GM12878 (cell line): ENCODE data around the gene CCDC63.

Experiments
- ATF2 ChIP-seq: IDR thresholded peaks from 2 replicates; pipeline ENCODE4 v1.6.1; 2012; ENCODE audit warnings: low read length, inconsistent platforms
- IKZF1 ChIP-seq: fragments of 450-650 bp; conservative IDR thresholded peaks from 2 replicates; pipeline ENCODE4 v1.6.1; 2017; ENCODE audit warnings: antibody characterized with exemption, mild to moderate bottlenecking
- PML ChIP-seq: IDR thresholded peaks from 2 replicates; pipeline ENCODE4 v1.6.1; 2012; ENCODE audit warnings: low read length, inconsistent platforms
- POLR2AphosphoS5 ChIP-seq: IDR thresholded peaks from 2 replicates; pipeline ENCODE4 v1.6.1; 2011; ENCODE audit warnings: mild to moderate bottlenecking, low read length, inconsistent platforms
- RAD21 ChIP-seq: IDR thresholded peaks from 2 replicates; pipeline ENCODE4 v1.6.1; 2011; ENCODE audit warnings: mild to moderate bottlenecking, low read depth, low read length, moderate library complexity; ENCODE audit not compliant: insufficient read depth
- ZBTB40 ChIP-seq: fragments of 450-650 bp; IDR thresholded peaks from 2 replicates; pipeline ENCODE4 v1.6.1; 2016; ENCODE audit warnings: mild to moderate bottlenecking, moderate library complexity, borderline replicate concordance
- ZNF274 ChIP-seq: IDR thresholded peaks from one replicate; pipeline ENCODE4 v1.8.0; 2011; ENCODE audit not compliant: insufficient read length, insufficient read depth

- TF ChIP-seq PML (no peak), ATF2 (no peak), POLR2AphosphoS5 (no peak), IKZF1 (no peak), ZBTB40 (no peak), ZNF274 (no peak), RAD21 (no peak)
Observed at GRCh38 chr12:110821917-110822316, 24.9 kb upstream of the CCDC63 start.
